ENCODE data around the gene OR5AC2. TPM values are rescaled to one million over a fixed set of nuclear protein-coding genes. Genes with fewer than 3 reads are reported as not detected.

The OR5AC2 gene
- total RNA-seq, 1 donor from 2014 or later = not detected

DNA sequence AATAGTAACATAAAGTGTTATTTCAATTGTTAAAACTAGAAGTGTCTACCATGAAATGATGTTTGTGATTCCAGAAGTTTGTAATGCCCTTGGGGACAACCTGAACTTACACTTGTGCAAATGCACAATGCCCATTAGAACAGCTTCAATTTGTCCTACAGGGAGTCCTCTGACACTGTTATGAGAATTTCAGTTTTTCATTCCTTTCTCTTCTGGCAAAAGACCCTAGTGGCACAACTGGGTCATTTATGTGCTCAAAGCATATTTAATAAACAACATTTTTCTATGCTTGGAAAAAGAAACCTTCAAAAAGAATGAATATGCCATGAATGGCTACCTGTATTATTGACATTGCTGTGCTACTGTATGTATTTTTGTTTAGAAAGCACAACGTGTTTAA, 43.4 kb downstream of the OR5AC2 start, which contains the start of gene OR5H1:
Gene OR5H1, plus strand, starts transcription at position 301 of the 400 bp plus-strand sequence. CDS start 1,977 bp downstream, outside the sequence.
- DNase-seq = no peak
- TF ChIP-seq, protein P1, sequence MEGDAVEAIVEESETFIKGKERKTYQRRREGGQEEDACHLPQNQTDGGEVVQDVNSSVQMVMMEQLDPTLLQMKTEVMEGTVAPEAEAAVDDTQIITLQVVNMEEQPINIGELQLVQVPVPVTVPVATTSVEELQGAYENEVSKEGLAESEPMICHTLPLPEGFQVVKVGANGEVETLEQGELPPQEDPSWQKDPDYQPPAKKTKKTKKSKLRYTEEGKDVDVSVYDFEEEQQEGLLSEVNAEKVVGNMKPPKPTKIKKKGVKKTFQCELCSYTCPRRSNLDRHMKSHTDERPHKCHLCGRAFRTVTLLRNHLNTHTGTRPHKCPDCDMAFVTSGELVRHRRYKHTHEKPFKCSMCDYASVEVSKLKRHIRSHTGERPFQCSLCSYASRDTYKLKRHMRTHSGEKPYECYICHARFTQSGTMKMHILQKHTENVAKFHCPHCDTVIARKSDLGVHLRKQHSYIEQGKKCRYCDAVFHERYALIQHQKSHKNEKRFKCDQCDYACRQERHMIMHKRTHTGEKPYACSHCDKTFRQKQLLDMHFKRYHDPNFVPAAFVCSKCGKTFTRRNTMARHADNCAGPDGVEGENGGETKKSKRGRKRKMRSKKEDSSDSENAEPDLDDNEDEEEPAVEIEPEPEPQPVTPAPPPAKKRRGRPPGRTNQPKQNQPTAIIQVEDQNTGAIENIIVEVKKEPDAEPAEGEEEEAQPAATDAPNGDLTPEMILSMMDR (IDR thresholded peaks at IDR 0.05; ENCODE audit: partially characterized antibody, unreplicated experiment) = no peak
- H3K4me3 Mint-ChIP-seq (ENCODE audit: unreplicated experiment) = no peak within 1 kb of the TSS
- no peaks in the 10 kb centered on the region for H3K9me3 Mint-ChIP-seq (ENCODE audit: unreplicated experiment)
- no peaks in the 10 kb centered on the region for H3K36me3 Mint-ChIP-seq (ENCODE audit: unreplicated experiment)
- no peak within 1 kb of the TSS for H3K27ac Mint-ChIP-seq (ENCODE audit: unreplicated experiment)
- no peaks in the 10 kb centered on the region for H3K27me3 Mint-ChIP-seq (ENCODE audit: unreplicated experiment)
- no peaks in the 10 kb centered on the region for H3K4me1 Mint-ChIP-seq (ENCODE audit: low read depth, unreplicated experiment)

DNA sequence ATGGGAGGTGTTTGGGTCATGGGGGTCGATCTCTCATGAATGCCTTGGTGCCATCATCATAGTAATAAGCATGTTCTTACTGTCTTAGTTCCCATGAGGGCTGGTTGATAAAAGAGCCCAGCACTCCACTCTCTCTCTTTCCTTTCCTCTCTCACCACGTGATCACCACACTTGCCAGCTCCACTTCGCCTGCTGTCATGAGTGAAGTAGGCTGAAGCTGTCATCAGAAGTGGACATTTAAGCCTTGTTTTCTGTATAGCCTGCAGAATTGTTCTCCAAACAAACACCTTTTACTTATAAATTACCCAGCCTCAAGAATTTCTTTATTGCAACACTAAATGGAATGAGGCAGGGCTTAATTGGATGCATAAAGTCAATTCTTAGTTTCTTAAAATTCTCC, 49.7 kb downstream of the OR5AC2 start:
- Mint-ChIP-seq H3K4me3 (ENCODE audit: unreplicated experiment) (no peak overlapping the region), H3K4me1 (ENCODE audit: low read depth, unreplicated experiment) (no peaks in the 10 kb centered on the region), H3K27ac (ENCODE audit: unreplicated experiment) (no peak overlapping the region), H3K27me3 (ENCODE audit: unreplicated experiment) (no peaks in the 10 kb centered on the region), H3K9me3 (ENCODE audit: unreplicated experiment) (no peaks in the 10 kb centered on the region), H3K36me3 (ENCODE audit: unreplicated experiment) (no peaks in the 10 kb centered on the region)
- no peak for DNase-seq
- TF ChIP-seq, protein P1 (IDR thresholded peaks at IDR 0.05; ENCODE audit: partially characterized antibody, unreplicated experiment) = no peak

Other genes with a start within 250 kb of the OR5AC2 start
- 12.3 TPM for gene RIOX2, start 114.7 kb upstream of the OR5AC2 start, total RNA-seq (ENCODE audit: unreplicated experiment)
- gene GABRR3, start 51.9 kb upstream of the OR5AC2 start, total RNA-seq (ENCODE audit: unreplicated experiment) = not detected
- not detected for gene OR5H1, start 43.5 kb downstream of the OR5AC2 start, total RNA-seq (ENCODE audit: unreplicated experiment)
- not detected for gene OR5H14, start 60.3 kb downstream of the OR5AC2 start, total RNA-seq (ENCODE audit: unreplicated experiment)
- gene OR5H15, start 79.5 kb downstream of the OR5AC2 start, total RNA-seq (ENCODE audit: unreplicated experiment) = not detected
- gene OR5H6, start 177.1 kb downstream of the OR5AC2 start, total RNA-seq (ENCODE audit: unreplicated experiment) = not detected
- not detected for gene OR5H2, start 195.3 kb downstream of the OR5AC2 start, total RNA-seq (ENCODE audit: unreplicated experiment)

Data from glutamatergic neuron (in vitro differentiated cells).